PFSK-1 (cell line): ENCODE results near the gene ZNRF4.

Experiments
- POLR2AphosphoS5 ChIP-seq: IDR thresholded peaks from 2 replicates; pipeline ENCODE4 v1.6.1; 2012; ENCODE audit warnings: low read depth, mild to moderate bottlenecking, control low read depth, low read length, moderate library complexity
- TF ChIP-seq, protein P1 (sequence below), 2 experiments: IDR thresholded peaks; 2 replicates each; pipeline versions ENCODE4 v1.6.1 to v1.8.0; 2011 to 2012; ENCODE audit warnings: low read depth in 2 of 2, low read length in 2 of 2, control low read depth in 1 of 2, inconsistent platforms in 1 of 2, mild to moderate bottlenecking in 1 of 2, moderate library complexity in 1 of 2; ENCODE audit not compliant: insufficient read depth in 1 of 2

DNA sequence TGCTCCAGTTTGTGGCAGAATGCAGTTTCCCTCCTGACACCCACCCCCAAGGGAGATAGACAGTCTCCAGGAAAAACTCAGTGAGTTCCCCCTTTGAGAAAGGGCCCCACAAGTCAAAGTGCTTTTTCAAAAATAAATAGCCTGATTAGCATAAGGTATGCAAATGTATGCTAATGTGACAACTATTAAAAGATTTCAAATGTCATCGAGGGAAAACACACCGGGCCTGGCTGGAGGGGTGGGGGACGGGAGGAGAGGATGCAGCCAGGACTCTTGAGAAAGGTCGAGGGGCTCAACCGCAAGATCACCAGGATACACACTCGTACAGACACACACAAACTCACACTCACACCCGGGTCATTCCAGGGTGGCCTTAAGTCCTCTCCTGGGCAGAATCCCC is 34.3 kb upstream of the ZNRF4 start:
- TF ChIP-seq, protein P1, sequence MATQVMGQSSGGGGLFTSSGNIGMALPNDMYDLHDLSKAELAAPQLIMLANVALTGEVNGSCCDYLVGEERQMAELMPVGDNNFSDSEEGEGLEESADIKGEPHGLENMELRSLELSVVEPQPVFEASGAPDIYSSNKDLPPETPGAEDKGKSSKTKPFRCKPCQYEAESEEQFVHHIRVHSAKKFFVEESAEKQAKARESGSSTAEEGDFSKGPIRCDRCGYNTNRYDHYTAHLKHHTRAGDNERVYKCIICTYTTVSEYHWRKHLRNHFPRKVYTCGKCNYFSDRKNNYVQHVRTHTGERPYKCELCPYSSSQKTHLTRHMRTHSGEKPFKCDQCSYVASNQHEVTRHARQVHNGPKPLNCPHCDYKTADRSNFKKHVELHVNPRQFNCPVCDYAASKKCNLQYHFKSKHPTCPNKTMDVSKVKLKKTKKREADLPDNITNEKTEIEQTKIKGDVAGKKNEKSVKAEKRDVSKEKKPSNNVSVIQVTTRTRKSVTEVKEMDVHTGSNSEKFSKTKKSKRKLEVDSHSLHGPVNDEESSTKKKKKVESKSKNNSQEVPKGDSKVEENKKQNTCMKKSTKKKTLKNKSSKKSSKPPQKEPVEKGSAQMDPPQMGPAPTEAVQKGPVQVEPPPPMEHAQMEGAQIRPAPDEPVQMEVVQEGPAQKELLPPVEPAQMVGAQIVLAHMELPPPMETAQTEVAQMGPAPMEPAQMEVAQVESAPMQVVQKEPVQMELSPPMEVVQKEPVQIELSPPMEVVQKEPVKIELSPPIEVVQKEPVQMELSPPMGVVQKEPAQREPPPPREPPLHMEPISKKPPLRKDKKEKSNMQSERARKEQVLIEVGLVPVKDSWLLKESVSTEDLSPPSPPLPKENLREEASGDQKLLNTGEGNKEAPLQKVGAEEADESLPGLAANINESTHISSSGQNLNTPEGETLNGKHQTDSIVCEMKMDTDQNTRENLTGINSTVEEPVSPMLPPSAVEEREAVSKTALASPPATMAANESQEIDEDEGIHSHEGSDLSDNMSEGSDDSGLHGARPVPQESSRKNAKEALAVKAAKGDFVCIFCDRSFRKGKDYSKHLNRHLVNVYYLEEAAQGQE (IDR thresholded peaks at IDR 0.05; ENCODE audit: insufficient read depth in 1 of 2, low read depth in 2 of 2, low read length in 2 of 2) = no peak
- TF ChIP-seq POLR2AphosphoS5 = no peak
